ENCODE results near the gene ERCC4. TPM values are rescaled to one million over a fixed set of nuclear protein-coding genes. Genes with fewer than 3 reads are reported as not detected.

Gene ERCC4
- polyA plus RNA-seq, 1 donor (not counting 4 experiments of a cell fraction or from before 2014, with no cell fraction given): 5.9 TPM

DNA sequence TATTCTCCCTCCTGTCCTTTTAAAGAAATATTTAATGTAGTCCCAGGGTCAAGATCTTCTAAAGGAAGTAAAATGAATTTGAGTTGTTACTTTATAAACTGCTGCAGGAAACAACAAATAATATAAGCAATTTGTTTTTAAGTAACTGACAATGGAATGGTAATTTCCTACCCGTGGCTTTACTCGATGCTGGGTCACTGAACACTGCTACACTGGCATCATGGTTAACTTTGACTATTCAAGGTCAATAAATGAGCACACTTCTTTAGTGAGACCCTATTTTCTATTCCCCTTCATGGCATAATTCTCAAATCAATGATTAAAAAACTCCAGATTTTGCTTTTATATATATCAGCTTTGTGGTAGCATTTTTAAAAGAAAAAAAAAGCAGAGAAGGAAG is 22.1 kb upstream of the ERCC4 start:
- dilution Hi-C loops (cut with MboI; ENCODE audit: extremely low pct_ligation_motif_present, low sequenced_read_pairs): no loop called here
- H3K9me3 ChIP-seq (ENCODE audit: control insufficient read depth, low read depth, low read length): no peaks in the 10 kb centered on the region
- H3K27me3 ChIP-seq (ENCODE audit: control insufficient read depth, extremely low read depth, insufficient read depth, low read length): no peaks in the 10 kb centered on the region
- no peak overlapping the region for H3K27ac ChIP-seq (ENCODE audit: control insufficient read depth, insufficient read depth, low read length)
- no peak for TF ChIP-seq EZH2 (IDR thresholded peaks at IDR 0.05; ENCODE audit: low read length)
- TF ChIP-seq, protein P1, sequence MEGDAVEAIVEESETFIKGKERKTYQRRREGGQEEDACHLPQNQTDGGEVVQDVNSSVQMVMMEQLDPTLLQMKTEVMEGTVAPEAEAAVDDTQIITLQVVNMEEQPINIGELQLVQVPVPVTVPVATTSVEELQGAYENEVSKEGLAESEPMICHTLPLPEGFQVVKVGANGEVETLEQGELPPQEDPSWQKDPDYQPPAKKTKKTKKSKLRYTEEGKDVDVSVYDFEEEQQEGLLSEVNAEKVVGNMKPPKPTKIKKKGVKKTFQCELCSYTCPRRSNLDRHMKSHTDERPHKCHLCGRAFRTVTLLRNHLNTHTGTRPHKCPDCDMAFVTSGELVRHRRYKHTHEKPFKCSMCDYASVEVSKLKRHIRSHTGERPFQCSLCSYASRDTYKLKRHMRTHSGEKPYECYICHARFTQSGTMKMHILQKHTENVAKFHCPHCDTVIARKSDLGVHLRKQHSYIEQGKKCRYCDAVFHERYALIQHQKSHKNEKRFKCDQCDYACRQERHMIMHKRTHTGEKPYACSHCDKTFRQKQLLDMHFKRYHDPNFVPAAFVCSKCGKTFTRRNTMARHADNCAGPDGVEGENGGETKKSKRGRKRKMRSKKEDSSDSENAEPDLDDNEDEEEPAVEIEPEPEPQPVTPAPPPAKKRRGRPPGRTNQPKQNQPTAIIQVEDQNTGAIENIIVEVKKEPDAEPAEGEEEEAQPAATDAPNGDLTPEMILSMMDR (optimal IDR thresholded peaks at IDR 0.05 in 1 of 3, IDR thresholded peaks at IDR 0.05 in 1 of 3, conservative IDR thresholded peaks at IDR 0.05 in 1 of 3; ENCODE audit: extremely low read depth in 1 of 3, insufficient read depth in 2 of 3, low read length in 3 of 3): no peak
- no peak for DNase-seq (ENCODE audit: low read depth, low spot score)
- no peaks in the 10 kb centered on the region for H3K36me3 ChIP-seq (ENCODE audit: control insufficient read depth in 2 of 2, extremely low read depth in 1 of 2, insufficient read depth in 2 of 2, low read length in 2 of 2)
- H3K4me2 ChIP-seq (ENCODE audit: control insufficient read depth, extremely low read depth, insufficient read depth, low read depth, low read length): no peak overlapping the region
- no peaks in the 10 kb centered on the region for H3K9me1 ChIP-seq (ENCODE audit: control insufficient read depth, extremely low read depth, insufficient read depth, low read length)
- no peak overlapping the region for H3K9ac ChIP-seq (ENCODE audit: control insufficient read depth, extremely low read depth, insufficient read depth, low read length)
- no peaks in the 10 kb centered on the region for H4K20me1 ChIP-seq (ENCODE audit: control insufficient read depth, extremely low read depth, insufficient read depth, low read length)
- no peak overlapping the region for H3K4me3 ChIP-seq (ENCODE audit: control insufficient read depth in 2 of 3, extremely low read depth in 1 of 3, insufficient read depth in 2 of 3, low read depth in 1 of 3, low read length in 3 of 3)
- H2AFZ ChIP-seq (ENCODE audit: control insufficient read depth, low read length): no peak overlapping the region
- no peaks in the 10 kb centered on the region for H3K4me1 ChIP-seq (ENCODE audit: control insufficient read depth, extremely low read depth, insufficient read depth, low read length)
- FAIRE-seq: no peak
- no peaks in the 10 kb centered on the region for H3K79me2 ChIP-seq (ENCODE audit: control insufficient read depth, insufficient read depth, low read length)

DNA sequence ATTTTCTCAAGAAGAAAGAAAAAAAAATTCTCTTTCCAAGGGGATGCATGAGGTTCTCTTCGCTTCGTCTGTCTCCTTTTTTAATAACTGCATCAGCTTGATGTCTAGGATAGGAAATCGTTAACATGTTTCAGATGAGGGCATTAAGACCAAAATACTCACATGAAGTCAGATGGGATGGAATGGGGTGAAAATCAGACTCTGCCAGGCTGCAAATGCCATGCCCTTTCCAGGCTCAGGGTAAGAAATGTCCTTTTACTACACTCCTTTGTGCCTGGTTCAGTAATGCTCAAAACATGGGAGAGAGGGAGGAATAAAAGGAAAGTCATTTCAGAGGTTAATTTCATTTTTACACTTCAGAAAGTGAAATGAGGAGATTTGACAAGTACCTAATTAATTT is 21.7 kb upstream of the ERCC4 start:
- dilution Hi-C loops (cut with MboI; ENCODE audit: extremely low pct_ligation_motif_present, low sequenced_read_pairs): no loop called here
- no peak overlapping the region for H2AFZ ChIP-seq (ENCODE audit: control insufficient read depth, low read length)

More for the DNA sequence above, 21.7 kb upstream of the ERCC4 start:
- no peaks in the 10 kb centered on the region for H3K79me2 ChIP-seq (ENCODE audit: control insufficient read depth, insufficient read depth, low read length)
- no peak overlapping the region for H3K4me2 ChIP-seq (ENCODE audit: control insufficient read depth, extremely low read depth, insufficient read depth, low read depth, low read length)
- no peak for DNase-seq (ENCODE audit: low read depth, low spot score)
- no peak for FAIRE-seq
- TF ChIP-seq, protein P1 (optimal IDR thresholded peaks at IDR 0.05 in 1 of 3, IDR thresholded peaks at IDR 0.05 in 1 of 3, conservative IDR thresholded peaks at IDR 0.05 in 1 of 3; ENCODE audit: extremely low read depth in 1 of 3, insufficient read depth in 2 of 3, low read length in 3 of 3): no peak
- TF ChIP-seq EZH2 (IDR thresholded peaks at IDR 0.05; ENCODE audit: low read length): no peak
- no peaks in the 10 kb centered on the region for H4K20me1 ChIP-seq (ENCODE audit: control insufficient read depth, extremely low read depth, insufficient read depth, low read length)
- H3K36me3 ChIP-seq (ENCODE audit: control insufficient read depth in 2 of 2, extremely low read depth in 1 of 2, insufficient read depth in 2 of 2, low read length in 2 of 2): no peaks in the 10 kb centered on the region
- no peak overlapping the region for H3K9ac ChIP-seq (ENCODE audit: control insufficient read depth, extremely low read depth, insufficient read depth, low read length)
- H3K27ac ChIP-seq (ENCODE audit: control insufficient read depth, insufficient read depth, low read length): no peak overlapping the region
- no peaks in the 10 kb centered on the region for H3K4me1 ChIP-seq (ENCODE audit: control insufficient read depth, extremely low read depth, insufficient read depth, low read length)
- H3K9me3 ChIP-seq (ENCODE audit: control insufficient read depth, low read depth, low read length): no peaks in the 10 kb centered on the region
- H3K4me3 ChIP-seq (ENCODE audit: control insufficient read depth in 2 of 3, extremely low read depth in 1 of 3, insufficient read depth in 2 of 3, low read depth in 1 of 3, low read length in 3 of 3): no peak overlapping the region
- no peaks in the 10 kb centered on the region for H3K9me1 ChIP-seq (ENCODE audit: control insufficient read depth, extremely low read depth, insufficient read depth, low read length)
- H3K27me3 ChIP-seq (ENCODE audit: control insufficient read depth, extremely low read depth, insufficient read depth, low read length): no peaks in the 10 kb centered on the region
